ENCODE data around the gene IFI6. TPM values are rescaled to one million over a fixed set of nuclear protein-coding genes. Genes with fewer than 3 reads are reported as not detected.

IFI6 gene
- total RNA-seq, 1 experiment from 2014 or later = 4.3 TPM

GRCh38 chr1:27638047-27638734, 33.8 kb downstream of the IFI6 start:
- H2BK12ac ChIP-seq (ENCODE audit: insufficient read length, low read depth, low read length) = no peak overlapping the region
- no peak overlapping the region for H3K27ac Mint-ChIP-seq
- H3K23me2 ChIP-seq (ENCODE audit: insufficient read length, low read depth, low read length, poor library complexity, severe bottlenecking) = peaks cover 8% of the 10 kb centered on the region
- H3K27me3 Mint-ChIP-seq (ENCODE audit: low read depth) = peaks cover 18% of the 10 kb centered on the region
- no peaks in the 10 kb centered on the region for H3K36me3 Mint-ChIP-seq (ENCODE audit: insufficient read depth in 1 of 3, low read depth in 3 of 3)
- H3K18ac ChIP-seq (ENCODE audit: insufficient read length, low read depth, low read length) = no peak overlapping the region
- H2AK5ac ChIP-seq (ENCODE audit: insufficient read length, low read length) = no peak overlapping the region
- H4K20me1 ChIP-seq (ENCODE audit: control insufficient read depth, insufficient read depth, insufficient read length) = no peaks in the 10 kb centered on the region
- no CpG with 5 or more reads among the region's 5 CpGs for WGBS (ENCODE audit: extremely low coverage, insufficient read length, low lambda C conversion rate)
- H3K56ac ChIP-seq (ENCODE audit: insufficient read length, low read depth, low read length) = no peak overlapping the region
- no peak overlapping the region for H3K14ac ChIP-seq (ENCODE audit: insufficient read depth, low read length)
- H3K4me3 Mint-ChIP-seq = no peak overlapping the region
- peaks cover 2 to 16% of the 10 kb centered on the region in 2 experiments; a peak in 2 of 4 replicates for H3K4me1 Mint-ChIP-seq
- H3K4me1 ChIP-seq (ENCODE audit: insufficient read depth, low read length) = no peaks in the 10 kb centered on the region
- peaks cover 17% of the 10 kb centered on the region; the same call in 1 of the 2 replicates for H3K27me3 ChIP-seq (ENCODE audit: insufficient read depth, low read length)
- no peaks in the 10 kb centered on the region for H3K79me2 ChIP-seq (ENCODE audit: insufficient read depth, low read length)
- TF ChIP-seq CTCF (conservative IDR thresholded peaks at IDR 0.05) = no peak
- no peak overlapping the region for H2BK15ac ChIP-seq (ENCODE audit: low read depth, low read length)
- no peak overlapping the region for H4K8ac ChIP-seq (replicated peaks; ENCODE audit: insufficient read length, low read depth, low read length)
- H3K27ac ChIP-seq (ENCODE audit: insufficient read length, low read depth, low read length) = no peak overlapping the region
- H3K9me3 ChIP-seq (ENCODE audit: control insufficient read depth, low read depth, low read length) = no peaks in the 10 kb centered on the region
- no peak for DNase-seq
- no peak overlapping the region for H4K5ac ChIP-seq (ENCODE audit: insufficient read length, low read depth, low read length)
- H3T11ph ChIP-seq (ENCODE audit: low read length) = no peak overlapping the region
- no peak overlapping the region for H3K23ac ChIP-seq (ENCODE audit: insufficient read length, low read depth, low read length)
- no peak overlapping the region for H2AFZ ChIP-seq (ENCODE audit: low read length)
- no peak overlapping the region for H2BK120ac ChIP-seq (ENCODE audit: low read depth, low read length, poor library complexity, severe bottlenecking)
- H2BK20ac ChIP-seq (ENCODE audit: low read depth, low read length, poor library complexity, severe bottlenecking) = no peak overlapping the region
- H3K4me2 ChIP-seq (ENCODE audit: insufficient read depth, insufficient read length, low read length) = no peak overlapping the region
- no peaks in the 10 kb centered on the region for H3K79me1 ChIP-seq (ENCODE audit: insufficient read depth, low read depth, low read length, poor library complexity, severe bottlenecking)
- no peak overlapping the region for H3K4ac ChIP-seq (ENCODE audit: low read depth, low read length)
- H3K9ac ChIP-seq (ENCODE audit: extremely low read depth, insufficient read length, low read length) = no peak overlapping the region
- no peaks in the 10 kb centered on the region for H3K9me3 Mint-ChIP-seq
- H2BK5ac ChIP-seq (ENCODE audit: insufficient read length, low read length) = no peak overlapping the region
- H4K91ac ChIP-seq (ENCODE audit: insufficient read length, low read depth, low read length) = no peak overlapping the region

Measured in H9 (cell line).